Right lobe of liver (tissue), 4 donors: ENCODE measurements around the gene SPACA4.

Experiments
- CTCF ChIP-seq, 4 donors: fragments of 200-600 bp in 3 of 4; fragments of 450-650 bp in 1 of 4; IDR thresholded peaks; one replicate each; pipeline versions ENCODE4 v1.5.1 to v1.8.0; 2016 to 2022; ENCODE audit warnings: antibody characterized with exemption in 4 of 4, mild to moderate bottlenecking in 2 of 4
- POLR2A ChIP-seq: fragments of 450-650 bp; IDR thresholded peaks from one replicate; pipeline ENCODE4 v1.6.1; 2017; ENCODE audit warnings: antibody characterized with exemption, mild to moderate bottlenecking
- donor health status: DM: no; HTN: no; CAD: no.
- donor health status: DM: no; HTN: no; CAD: no.
- donor health status: DM: no; HTN: yes; CAD: no.

DNA sequence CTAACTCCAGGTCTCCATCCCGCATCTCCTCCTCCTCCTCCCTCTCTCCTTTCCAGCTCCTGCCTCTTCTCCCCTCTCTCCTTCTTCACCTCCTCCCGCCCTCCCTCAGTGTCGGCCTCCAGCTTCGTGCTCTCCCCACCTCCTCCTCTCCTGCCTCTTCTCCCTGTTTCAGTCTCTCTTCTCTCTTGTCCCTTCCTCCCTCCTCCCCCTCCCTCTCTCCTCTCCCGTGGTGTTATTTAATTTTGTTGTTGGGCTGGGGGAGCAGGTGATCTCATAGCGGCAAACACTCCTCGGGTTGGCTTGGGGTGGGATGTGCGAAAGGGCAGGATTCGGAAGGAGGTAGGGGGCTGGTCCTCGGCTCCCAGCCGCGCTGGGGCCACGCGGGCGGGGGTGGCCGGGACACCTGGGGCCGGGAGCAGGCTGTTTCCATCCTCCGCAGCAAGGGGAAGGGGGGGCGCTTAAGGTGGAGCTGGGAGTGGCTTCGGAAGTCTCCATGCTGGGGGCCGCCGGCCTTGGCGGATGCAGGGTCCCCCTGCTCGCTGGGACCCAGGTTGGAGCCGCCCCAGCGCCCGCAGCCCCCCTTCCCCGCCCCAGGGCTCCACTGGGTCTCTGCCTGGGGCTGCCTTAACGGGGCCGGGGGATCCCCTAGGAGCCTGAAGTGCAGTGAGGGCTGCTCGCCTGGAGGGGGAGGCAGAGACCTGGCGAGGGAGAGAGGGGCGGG, 39.6 kb downstream of the SPACA4 start, which contains the start of gene CA11:
- TF ChIP-seq POLR2A (no peak), CTCF (IDR thresholded peaks at IDR 0.05) (peak; percentile 73 to 80 (median 76))
